Urinary bladder (tissue), 4 donors: ENCODE results near the gene FGFR2. TPM values are rescaled to one million over a fixed set of nuclear protein-coding genes. Genes with fewer than 3 reads are reported as not detected.
"Not testable (repeated sequence)": the region's sequence is repeated elsewhere in the genome, so short reads cannot be mapped to it uniquely, and the experiment has no call there.

Experiments used
- DNase-seq: peaks from one replicate; pipeline ENCODE4 v3.0.0-alpha.2; 2015; ENCODE audit errors: extremely low spot score
- H3K27ac ChIP-seq: one replicate; pipeline ENCODE4 v1.5.1; 2013; ENCODE audit warnings: low read depth, mild to moderate bottlenecking, moderate library complexity
- H3K36me3 ChIP-seq: one replicate; pipeline ENCODE4 v1.6.1; 2013; ENCODE audit warnings: mild to moderate bottlenecking, moderate library complexity; ENCODE audit not compliant: insufficient read depth
- H3K4me1 ChIP-seq: one replicate; pipeline ENCODE4 v1.6.1; 2013; ENCODE audit warnings: mild to moderate bottlenecking, moderate library complexity; ENCODE audit not compliant: insufficient read depth
- H3K4me3 ChIP-seq: one replicate; pipeline ENCODE4 v1.5.1; 2013; ENCODE audit warnings: low read depth, low read length
- WGBS: extraction: QIAGEN DNeasy Blood & Tissue Kit; methylation state at CpG from one replicate; pipeline ENCODE4 v1.1.7; 2013; 5-methylcytosine and 5-hydroxymethylcytosine counted together
- polyA plus RNA-seq: library from polyadenylated mRNA; stranded (reverse); fragments of 200-250 nt; gene quantifications from one replicate; pipeline ENCODE4 v1.2.3, GENCODE V29; 2013
- total RNA-seq: library from RNA; depleted of rRNA; stranded (reverse); fragments of >200 nt; gene quantifications from one replicate; pipeline ENCODE4 v1.2.3, GENCODE V29; 2014
- donor health status: healthy with polysubstance abuse.
- donor health status: healthy.

The FGFR2 gene
- total and polyA plus RNA-seq, 2 donors, result 28.8 to 61.9 TPM

DNA sequence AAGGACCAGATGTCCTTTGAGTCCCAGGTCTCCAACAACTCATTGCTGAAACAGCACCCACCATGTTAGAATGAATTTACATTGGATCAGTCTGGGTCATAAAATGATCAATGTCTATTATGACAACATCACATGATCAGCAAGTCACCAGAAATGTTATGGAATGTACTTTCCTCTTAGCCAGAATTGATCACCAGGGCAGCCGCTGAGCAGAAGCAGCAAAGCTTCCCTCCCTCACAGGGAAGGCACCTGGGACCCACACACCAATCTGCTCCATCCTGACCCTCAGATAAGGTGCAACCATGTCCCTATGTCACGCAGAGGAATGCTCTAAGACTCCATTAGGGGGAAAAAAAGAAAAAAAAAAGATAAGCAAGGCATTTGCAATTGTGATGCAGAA is 30.0 kb downstream of the FGFR2 start:
- Histone ChIP-seq H3K4me3 (no peak overlapping the region), H3K27ac (no peak overlapping the region), H3K4me1 (no peaks in the 10 kb centered on the region), H3K36me3 (no peaks in the 10 kb centered on the region)
- 90% methylated on average over 2 of the region's 2 CpGs for WGBS
- DNase-seq, result no peak

DNA sequence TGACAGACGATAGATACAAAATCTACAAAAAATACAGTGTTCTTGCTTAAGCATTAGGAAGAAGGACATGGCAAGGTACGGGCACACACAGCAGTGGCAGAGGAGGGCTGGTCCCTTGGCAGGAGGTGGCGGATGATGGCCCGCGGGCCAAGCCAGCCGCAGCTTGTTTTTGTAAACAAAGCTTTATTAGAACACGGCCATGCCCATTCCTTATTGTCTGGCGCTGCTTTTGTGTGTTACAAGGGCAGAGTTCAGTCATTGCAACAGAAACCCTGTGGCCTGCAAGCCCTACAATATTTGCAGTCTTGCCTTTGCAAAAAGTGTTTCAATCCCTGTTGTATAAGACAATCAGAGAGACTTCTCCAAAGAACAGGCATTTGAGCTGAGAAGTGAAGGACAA is 30.7 kb downstream of the FGFR2 start:
- Histone ChIP-seq H3K27ac (no peak overlapping the region), H3K4me1 (no peaks in the 10 kb centered on the region), H3K4me3 (no peak overlapping the region), H3K36me3 (no peaks in the 10 kb centered on the region)
- WGBS, result 81% methylated on average over 8 of the region's 8 CpGs
- no peak for DNase-seq

DNA sequence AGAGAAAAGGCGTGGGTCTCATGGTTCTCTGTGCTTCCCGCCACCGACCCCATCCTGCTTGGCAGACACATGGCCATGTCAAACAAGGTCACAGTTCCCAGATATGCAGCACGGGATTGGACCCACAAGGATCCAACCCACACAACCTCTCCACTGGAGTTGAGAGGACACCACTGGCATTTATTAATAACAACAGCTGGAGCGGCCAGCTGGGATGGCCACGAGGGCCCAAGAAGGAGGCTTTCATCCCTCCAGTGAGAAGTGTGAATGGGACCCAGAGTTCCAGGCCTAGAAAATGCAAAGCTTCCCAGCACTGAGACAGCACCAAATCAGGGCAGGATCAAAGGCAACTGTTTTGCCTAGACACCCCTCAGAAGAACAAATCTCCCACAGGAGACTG is 31.5 kb downstream of the FGFR2 start:
- no peak overlapping the region for H3K27ac ChIP-seq
- no peaks in the 10 kb centered on the region for H3K4me1 ChIP-seq
- H3K4me3 ChIP-seq, result no peak overlapping the region
- no peaks in the 10 kb centered on the region for H3K36me3 ChIP-seq
- no peak for DNase-seq
- 88% methylated on average over 6 of the region's 6 CpGs for WGBS

DNA sequence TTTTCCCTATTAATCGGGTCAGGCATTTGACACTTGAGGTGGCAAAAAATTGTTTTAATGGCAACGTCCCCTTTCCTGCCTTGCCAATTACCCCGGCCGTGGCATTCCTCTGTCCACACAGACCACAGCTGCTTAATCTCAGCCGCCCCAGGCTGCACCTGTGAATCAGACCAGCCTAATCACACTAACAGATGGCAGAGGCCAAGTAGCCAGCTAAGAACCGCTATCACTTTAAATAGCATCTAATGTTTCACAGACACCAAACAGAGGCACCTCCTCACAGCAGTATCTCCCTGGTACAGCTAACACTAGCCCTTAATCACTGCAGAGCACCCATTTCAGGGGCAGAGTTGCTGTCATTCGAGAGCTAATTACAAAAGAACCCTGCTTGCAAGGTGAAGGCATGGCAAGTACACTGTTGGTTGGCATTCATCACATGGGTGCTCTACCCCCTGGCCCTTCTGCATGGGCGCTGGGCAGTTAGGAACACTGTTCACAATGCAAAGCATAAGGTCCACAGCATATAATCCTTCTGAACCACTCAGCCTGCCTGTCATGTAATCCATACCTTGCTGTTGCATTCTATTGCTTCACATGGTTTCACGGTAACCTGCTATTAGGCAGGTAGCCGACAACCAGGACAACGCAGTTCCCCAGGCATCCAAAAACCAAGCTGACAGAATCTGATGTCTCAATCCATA is 38.8 kb downstream of the FGFR2 start:
- no peaks in the 10 kb centered on the region for H3K36me3 ChIP-seq
- no peaks in the 10 kb centered on the region for H3K4me1 ChIP-seq
- no peak for DNase-seq
- WGBS, result 74% methylated on average over 11 of the region's 11 CpGs
- H3K27ac ChIP-seq, result no peak overlapping the region
- H3K4me3 ChIP-seq, result no peak overlapping the region

DNA sequence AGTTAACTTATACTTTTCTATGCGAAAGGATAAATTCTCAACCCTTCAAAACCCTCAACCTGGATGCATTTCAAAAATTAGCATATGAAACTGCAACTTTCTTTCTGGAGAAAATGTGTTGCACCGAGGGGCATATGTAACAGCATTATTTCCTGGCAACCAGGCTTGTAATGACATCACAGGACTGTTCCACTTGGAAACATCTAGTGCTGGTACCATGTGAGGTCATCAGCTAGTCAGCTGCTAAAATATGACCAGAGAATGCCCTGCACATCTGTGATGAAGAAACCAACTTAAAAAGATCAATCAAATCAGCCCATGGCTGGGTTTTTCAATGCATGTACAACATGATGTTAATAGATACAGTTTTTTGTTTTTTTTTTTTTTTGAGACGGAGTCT is 40.0 kb downstream of the FGFR2 start:
- H3K36me3 ChIP-seq, result no peaks in the 10 kb centered on the region
- 75% methylated on average over 3 of the region's 3 CpGs for WGBS
- H3K4me3 ChIP-seq, result no peak overlapping the region
- no peak overlapping the region for H3K27ac ChIP-seq
- H3K4me1 ChIP-seq, result no peaks in the 10 kb centered on the region
- DNase-seq, result no peak

DNA sequence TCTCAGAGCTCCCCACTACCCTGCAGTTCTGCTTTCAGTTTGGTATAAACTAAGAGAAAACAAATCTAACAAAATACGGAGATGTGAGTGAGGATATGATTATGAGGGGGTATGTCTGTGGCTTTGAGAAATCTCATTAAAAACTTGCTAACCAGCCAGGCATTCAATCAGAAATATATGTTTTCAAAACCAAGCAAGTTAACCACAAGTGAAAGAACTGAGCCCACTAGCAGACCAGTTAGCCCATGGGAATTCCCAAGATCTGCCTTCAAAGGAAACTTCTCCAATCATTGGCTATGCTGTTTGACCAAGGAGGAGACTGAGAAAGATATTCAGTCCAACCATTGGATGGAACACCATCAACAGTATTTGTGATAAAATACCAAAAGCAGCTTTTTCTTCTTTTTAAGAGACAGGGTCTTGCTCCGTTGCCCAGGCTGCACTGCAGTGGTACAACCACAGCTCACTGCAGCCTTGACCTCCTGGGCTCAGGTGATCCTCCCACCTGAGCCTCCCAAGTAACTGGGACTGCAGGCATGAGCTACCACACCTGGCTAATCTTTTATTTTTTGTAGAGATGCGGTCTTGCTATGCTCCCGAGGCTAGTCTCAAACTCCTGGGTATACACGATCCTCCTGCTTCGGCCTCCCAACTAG is 41.2 kb downstream of the FGFR2 start:
- no peaks in the 10 kb centered on the region for H3K36me3 ChIP-seq
- H3K27ac ChIP-seq, result no peak overlapping the region
- WGBS, result 88% methylated on average over 6 of the region's 6 CpGs
- DNase-seq, result no peak
- no peak overlapping the region for H3K4me3 ChIP-seq
- H3K4me1 ChIP-seq, result no peaks in the 10 kb centered on the region

DNA sequence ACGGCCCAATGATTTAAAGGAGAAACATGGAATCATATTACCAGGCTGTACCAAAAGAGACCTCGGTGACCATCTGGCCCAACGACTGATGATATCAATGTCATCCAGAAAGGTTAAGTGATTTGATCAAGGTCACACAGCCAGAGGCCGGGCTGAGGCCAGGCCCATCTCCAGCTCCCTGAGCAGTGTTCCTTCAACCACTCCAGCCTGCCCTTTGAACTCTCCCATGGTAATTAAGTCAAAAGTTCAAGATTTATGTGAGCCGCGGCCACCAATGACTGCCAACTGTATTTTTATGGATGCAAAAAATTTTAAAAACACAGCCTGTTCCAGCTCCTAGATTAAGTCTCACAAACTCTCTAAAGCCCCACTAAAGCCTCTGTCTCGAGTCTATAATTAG is 41.8 kb downstream of the FGFR2 start:
- Histone ChIP-seq H3K36me3 (no peaks in the 10 kb centered on the region), H3K4me1 (no peaks in the 10 kb centered on the region), H3K27ac (no peak overlapping the region), H3K4me3 (no peak overlapping the region)
- no peak for DNase-seq
- 32% methylated on average over 7 of the region's 7 CpGs for WGBS

DNA sequence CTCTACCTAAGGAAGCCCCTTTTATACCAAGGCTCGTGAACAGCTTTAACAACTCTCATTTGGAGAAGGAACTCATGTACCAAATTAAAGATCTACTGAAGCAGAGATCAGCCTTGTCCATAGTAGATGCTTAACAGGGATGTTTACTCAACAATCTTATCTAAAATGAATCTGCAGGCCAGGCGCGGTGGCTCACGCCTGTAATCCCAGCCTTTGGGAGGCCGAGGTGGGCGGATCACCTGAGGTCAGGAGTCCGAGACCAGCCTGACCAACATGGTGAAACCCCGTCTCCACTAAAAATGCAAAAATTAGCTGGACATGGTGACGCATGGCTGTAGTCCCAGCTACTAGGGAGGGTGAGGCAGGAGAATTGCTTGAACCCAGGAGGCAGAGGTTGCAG is 43.3 kb downstream of the FGFR2 start:
- not testable (repeated sequence) for H3K27ac ChIP-seq, DNase-seq, H3K4me1 ChIP-seq, H3K36me3 ChIP-seq, H3K4me3 ChIP-seq
- WGBS, result 87% methylated on average over 9 of the region's 9 CpGs

DNA sequence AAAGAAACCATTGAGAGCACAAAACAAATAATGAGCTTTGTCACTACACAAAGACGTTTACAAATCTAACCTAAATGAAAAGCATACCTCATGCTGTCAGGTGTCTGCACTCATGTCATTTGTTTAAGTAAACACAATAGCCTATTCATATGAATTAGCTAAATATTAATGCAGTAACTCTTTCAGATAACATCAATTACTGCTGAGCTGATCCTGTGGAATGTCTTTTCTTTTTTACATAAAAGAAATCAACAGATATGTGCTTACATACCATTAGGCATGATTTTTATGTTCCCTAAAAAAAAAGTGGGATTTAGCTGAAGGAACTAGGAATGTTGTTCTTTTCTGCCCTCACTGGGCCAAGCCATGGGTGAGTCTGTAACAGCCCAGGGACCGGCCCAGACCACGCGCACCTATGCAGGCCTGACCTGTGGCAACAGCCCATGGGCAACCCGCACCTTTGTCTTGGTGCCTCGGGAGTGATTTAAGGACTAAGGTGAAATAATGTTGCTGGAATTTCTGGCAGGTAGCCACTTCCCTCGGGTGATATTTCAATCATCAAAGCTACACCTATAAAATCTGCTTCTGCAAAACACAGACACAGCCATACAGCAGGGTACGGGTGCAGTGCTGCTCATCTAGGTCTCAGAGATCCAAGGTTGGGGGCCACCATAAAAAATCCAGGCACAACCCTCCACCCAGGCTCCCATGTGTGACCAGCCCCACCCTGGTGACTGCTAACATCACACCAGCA is 44.6 kb downstream of the FGFR2 start:
- Histone ChIP-seq H3K4me3 (no peak overlapping the region), H3K27ac (no peak overlapping the region)

DNA sequence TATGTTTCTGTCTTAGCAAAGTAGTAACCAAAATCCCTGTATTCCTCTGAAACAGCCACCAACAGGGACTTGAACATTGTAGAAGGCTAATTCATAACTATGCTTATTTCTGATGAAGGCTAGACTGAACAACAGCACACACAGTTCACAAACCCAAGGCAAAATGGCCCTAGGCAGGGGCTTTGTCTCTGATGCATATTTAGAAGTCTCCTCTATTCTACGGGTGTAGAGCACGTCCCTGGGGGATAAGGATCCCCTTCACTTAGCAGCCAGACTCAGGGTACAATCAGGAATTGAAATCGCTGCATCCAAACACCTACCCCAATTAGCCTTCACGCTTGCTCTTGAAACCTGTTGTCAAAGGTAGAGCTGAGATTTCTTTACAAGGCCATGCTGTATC is 45.5 kb downstream of the FGFR2 start:
- DNase-seq, result no peak
- Histone ChIP-seq H3K4me1 (no peaks in the 10 kb centered on the region), H3K27ac (no peak overlapping the region), H3K36me3 (no peaks in the 10 kb centered on the region), H3K4me3 (no peak overlapping the region)
- WGBS, result 93% methylated on average over 4 of the region's 4 CpGs

More for the DNA sequence above, 44.6 kb downstream of the FGFR2 start:
- 66% methylated on average over 8 of the region's 8 CpGs for WGBS
- Histone ChIP-seq H3K4me1 (no peaks in the 10 kb centered on the region), H3K36me3 (no peaks in the 10 kb centered on the region)
- no peak for DNase-seq

DNA sequence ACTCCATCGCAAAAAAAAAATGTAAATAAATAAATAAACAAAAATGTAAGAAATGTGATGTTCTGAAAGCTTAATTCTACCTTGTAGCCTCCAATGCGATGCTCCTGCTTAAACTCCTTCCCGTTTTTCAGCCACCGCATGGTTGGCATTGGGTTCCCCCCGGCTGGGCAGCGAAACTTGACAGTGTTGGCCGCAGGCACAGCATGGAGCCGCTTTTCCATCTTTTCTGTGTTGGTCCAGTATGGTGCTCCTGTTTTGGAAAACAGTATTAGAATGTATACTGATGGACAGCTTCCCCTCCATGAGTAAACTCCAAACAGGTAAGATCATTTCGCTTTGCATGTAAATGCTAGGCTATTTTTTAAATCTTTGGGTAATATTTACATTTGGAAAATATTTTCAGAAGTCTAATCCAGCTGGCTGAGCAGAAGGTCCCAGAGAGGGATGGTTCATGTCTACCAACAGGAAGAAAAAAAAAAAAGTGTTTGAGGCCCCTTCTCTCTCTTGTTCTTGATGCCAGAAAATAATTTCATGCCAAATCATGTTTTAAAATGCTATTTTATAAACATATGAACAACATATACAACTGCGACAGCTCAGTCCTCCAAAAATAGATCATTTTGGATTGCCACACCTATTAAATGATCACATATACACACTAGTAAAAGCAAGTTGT is 46.9 kb downstream of the FGFR2 start:
- Histone ChIP-seq H3K4me1 (no peaks in the 10 kb centered on the region), H3K4me3 (no peak overlapping the region), H3K36me3 (no peaks in the 10 kb centered on the region), H3K27ac (no peak overlapping the region)
- WGBS, result 94% methylated on average over 10 of the region's 10 CpGs
- no peak for DNase-seq

DNA sequence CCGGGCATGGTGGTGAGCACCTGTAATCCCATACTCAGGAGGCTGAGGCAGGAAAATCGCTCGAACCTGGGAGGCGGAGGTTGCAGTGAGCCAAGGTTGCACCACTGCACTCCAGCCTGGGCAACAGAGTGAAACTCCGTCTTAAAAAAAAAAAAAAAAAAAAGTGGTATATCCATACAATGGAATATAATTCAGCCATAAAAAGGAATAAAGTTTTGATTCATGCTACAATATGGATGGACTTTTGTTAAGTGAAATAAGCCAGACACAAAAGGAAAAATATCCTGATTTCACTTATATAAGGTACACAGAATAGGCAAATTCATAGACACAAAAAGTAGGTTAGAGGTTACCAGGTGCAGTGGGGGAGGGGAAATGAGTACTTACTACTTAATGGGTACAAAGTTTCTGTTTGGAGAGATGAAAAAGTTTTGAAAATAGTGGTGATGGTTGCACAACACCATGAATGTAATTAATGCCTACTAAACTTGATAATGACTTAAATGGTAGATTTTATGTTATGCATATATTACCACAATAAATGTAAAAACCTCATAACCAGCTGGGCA is 53.9 kb downstream of the FGFR2 start:
- H3K4me1 ChIP-seq, result no peaks in the 10 kb centered on the region
- no peak for DNase-seq
- 98% methylated on average over 5 of the region's 5 CpGs for WGBS
- H3K27ac ChIP-seq, result no peak overlapping the region
- H3K36me3 ChIP-seq, result no peaks in the 10 kb centered on the region
- no peak overlapping the region for H3K4me3 ChIP-seq

DNA sequence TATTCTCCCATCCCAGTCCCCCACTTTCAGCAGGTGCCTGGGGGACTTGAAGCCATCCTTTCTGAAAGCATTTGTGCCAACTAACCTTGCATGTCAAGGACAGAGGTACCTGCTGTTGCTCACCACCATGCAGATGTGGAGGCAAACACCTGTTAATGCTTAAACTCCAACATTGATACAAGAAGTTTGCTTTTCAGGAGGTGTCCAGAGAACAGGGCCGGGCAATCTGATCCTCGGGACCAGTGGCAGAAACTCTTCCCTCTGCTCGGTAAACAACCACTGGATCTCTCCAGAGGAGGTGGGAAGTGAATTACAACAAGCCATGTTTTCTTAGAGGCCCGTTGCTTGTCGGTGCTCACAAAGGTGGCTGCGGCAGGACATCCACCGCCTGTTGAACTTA is 54.7 kb downstream of the FGFR2 start:
- Histone ChIP-seq H3K4me3 (no peak overlapping the region), H3K4me1 (no peaks in the 10 kb centered on the region), H3K36me3 (no peaks in the 10 kb centered on the region), H3K27ac (no peak overlapping the region)
- no peak for DNase-seq
- 81% methylated on average over 7 of the region's 7 CpGs for WGBS
